Right cardiac atrium (tissue), 5 donors: ENCODE data around the gene SELENOI. TPM values are rescaled to one million over a fixed set of nuclear protein-coding genes. Genes with fewer than 3 reads are reported as not detected.
A peak's percentile ranks its signal among the peaks of the same experiment; 100 is the strongest.
"Not testable (repeated sequence)": the region's sequence is repeated elsewhere in the genome, so short reads cannot be mapped to it uniquely, and the experiment has no call there.

ENCODE experiments used
- ATAC-seq, 2 donors: fragments of 200-7000 bp; cut with Tn5 transposase; one replicate each; pipeline versions ENCODE4 v1.8.0 to v1.9.1; 2020; ENCODE audit warnings: moderate library complexity in 2 of 2, mild to moderate bottlenecking in 1 of 2
- DNase-seq, 3 donors: peaks; one replicate each; pipeline ENCODE4 v3.0.0-alpha.2; 2020
- H3K27ac ChIP-seq: one replicate; pipeline ENCODE4 v1.5.1; 2013; ENCODE audit warnings: mild to moderate bottlenecking, low read length, control low read depth, moderate library complexity
- H3K27me3 ChIP-seq: one replicate; pipeline ENCODE4 v1.6.1; 2013; ENCODE audit not compliant: control insufficient read depth, insufficient read depth
- H3K4me1 ChIP-seq: one replicate; pipeline ENCODE4 v1.6.1; 2013; ENCODE audit warnings: low read length; ENCODE audit not compliant: control insufficient read depth, insufficient read depth
- H3K4me3 ChIP-seq: one replicate; pipeline ENCODE4 v1.5.1; 2013; ENCODE audit warnings: low read length, control low read depth
- H3K9me3 ChIP-seq: one replicate; pipeline ENCODE4 v1.6.1; 2013; ENCODE audit warnings: low read length; ENCODE audit not compliant: control insufficient read depth
- whole genome bisulfite sequencing: extraction: QIAGEN DNeasy Blood & Tissue Kit; methylation state at CpG from one replicate; pipeline ENCODE4 v1.1.7; 2013; 5-methylcytosine and 5-hydroxymethylcytosine counted together
- intact Hi-C, 4 donors: fragments of 100-400 bp; cut with DNase I; formaldehyde crosslinking; loops; one replicate each; pipeline versions ENCODE4 v1.11.0 to v1.14.0; 2022 to 2023
- polyA plus RNA-seq: library from polyadenylated mRNA; stranded (reverse); fragments of 200-250 nt; gene quantifications from one replicate; pipeline ENCODE4 v1.2.3, GENCODE V29; 2013
- total RNA-seq, 4 donors: library from RNA; stranded (reverse); fragmentation: NEBNext Ultra II Directional; extraction: Animal tissue kit (Norgen Biotek cat#: 25700); gene quantifications; one replicate each; pipeline ENCODE4 v1.2.1, GENCODE V29; 2021
- donor health status: healthy with polysubstance abuse.
- donor health status: DM: no; HTN: yes; CAD: no.
- donor health status: DM: no; HTN: no; CAD: no.
- donor health status: DM: no; HTN: yes; CAD: no; lungs with severe emphysema.
- donor health status: DM: yes; HTN: yes; CAD: no.

The SELENOI gene
- total and polyA plus RNA-seq, 5 donors: 3.8 to 20.2 (median 16.0) TPM

DNA sequence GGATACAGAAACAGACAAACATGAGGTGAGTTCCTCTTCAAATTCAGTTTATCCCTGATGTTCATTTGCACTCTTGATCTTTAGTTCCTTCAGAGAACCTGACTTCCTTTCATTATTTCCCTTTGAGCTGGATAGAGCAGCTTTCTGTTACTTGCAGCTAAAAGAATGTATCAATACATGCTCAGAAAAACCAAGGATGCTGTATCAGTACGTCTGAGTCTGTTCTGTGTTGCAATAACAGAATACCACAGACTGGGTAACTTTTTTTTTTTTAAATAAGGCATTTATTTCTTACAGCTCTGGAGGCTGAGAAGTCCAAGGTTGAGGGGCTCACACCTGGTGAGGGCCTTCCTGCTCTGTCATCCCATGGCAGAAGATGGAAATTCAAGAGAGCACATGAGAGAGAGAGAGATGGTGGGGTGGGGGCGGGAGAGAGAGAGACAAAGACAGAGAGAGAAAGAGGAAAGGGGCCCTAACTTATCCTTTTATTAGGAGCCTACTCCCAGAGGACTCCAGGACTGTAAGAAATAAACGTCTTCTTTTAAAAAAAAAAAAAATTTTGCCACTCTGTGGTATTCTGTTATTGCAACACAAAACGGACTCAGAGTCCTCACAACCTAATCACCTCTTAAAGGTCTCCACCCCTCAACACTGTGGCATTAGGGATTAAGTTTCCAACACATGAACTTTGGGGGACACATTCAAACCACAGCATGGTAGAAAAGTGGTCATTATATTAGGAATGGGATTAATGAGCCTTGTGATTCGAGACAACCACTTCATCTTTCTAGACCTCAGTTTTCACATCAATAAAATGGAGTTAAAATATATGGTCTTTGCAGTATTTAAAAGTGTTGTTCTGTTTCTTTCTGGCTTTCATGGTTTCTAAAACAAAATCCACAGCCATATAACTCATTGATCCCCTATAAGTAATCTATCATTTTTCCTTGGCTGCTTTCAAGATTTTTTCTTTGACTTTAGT lies 18.4 kb upstream of the SELENOI start:
- WGBS: 57% methylated on average over 5 of the region's 5 CpGs
- no peak overlapping the region for H3K4me3 ChIP-seq
- intact Hi-C loops: no loop called here

DNA sequence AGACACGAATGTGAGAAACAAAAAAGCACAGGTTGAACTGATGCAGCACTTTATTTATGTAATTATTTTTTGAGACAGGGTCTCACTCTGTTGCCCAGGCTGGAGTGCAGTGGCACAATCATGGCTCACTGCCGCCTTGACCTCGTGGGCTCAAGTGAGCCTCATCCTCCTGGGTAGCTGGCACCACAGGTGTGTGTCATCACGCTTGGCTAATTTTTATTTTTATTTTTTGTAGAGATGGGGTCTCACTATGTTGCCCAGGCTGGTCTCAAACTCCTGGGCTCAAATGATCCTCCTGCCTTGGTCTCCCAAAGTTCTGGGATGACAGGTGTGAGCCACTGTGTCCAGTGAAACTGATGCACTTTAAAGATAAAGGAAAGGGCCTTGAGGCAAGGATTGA lies 16.9 kb upstream of the SELENOI start:
- ATAC-seq, H3K9me3 ChIP-seq, H3K27ac ChIP-seq, DNase-seq, intact Hi-C loops, H3K4me3 ChIP-seq, H3K27me3 ChIP-seq, H3K4me1 ChIP-seq: not testable (repeated sequence)
- WGBS: 91% methylated on average over 4 of the region's 4 CpGs

More for the DNA sequence above, 18.4 kb upstream of the SELENOI start:
- no peaks in the 10 kb centered on the region for H3K4me1 ChIP-seq
- H3K9me3 ChIP-seq: no peaks in the 10 kb centered on the region
- no peak overlapping the region for H3K27ac ChIP-seq
- ATAC-seq (no peak), DNase-seq (no peak)
- H3K27me3 ChIP-seq: no peaks in the 10 kb centered on the region

- no peaks in the 10 kb centered on the region for H3K27me3 ChIP-seq
- intact Hi-C loops: loop anchor here in 1 of 4 donors (5.0 kb wide), 1 partner anchor 378 kb away; no protein-coding TSS in a partner anchor
- ATAC-seq: peak; percentile 86 to 94
- H3K27ac ChIP-seq: no peak overlapping the region
- no peaks in the 10 kb centered on the region for H3K9me3 ChIP-seq
- H3K4me3 ChIP-seq: no peak overlapping the region
- DNase-seq: peak; percentile 86 to 95 (median 93)
- 1% methylated on average over 7 of the region's 7 CpGs for WGBS
- no peaks in the 10 kb centered on the region for H3K4me1 ChIP-seq
These were observed 15.8 kb upstream of the SELENOI start for GRCh38 chr2:26330114-26330549.

DNA sequence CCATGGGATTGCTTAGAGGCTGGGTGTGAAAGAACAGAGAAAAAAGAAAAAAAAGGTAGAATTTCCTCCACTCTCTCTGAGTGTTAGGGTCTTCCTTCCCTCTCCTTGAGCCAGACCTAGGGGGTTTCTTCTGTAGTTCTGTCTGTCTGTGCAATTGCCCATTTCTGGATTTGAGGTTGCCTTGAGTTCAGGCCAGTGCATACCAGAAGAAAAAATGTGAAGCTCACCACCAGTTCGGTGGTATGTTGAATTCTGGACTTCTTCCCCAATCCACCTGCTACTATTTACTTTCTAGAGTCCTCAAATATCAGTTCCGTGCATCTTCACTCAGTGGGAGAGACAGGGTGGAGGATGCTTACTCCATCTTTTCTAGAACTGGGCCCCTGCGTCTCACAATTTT lies 15.3 kb upstream of the SELENOI start:
- DNase-seq (no peak), ATAC-seq (no peak)
- no peak overlapping the region for H3K27ac ChIP-seq
- H3K27me3 ChIP-seq: no peaks in the 10 kb centered on the region
- no peaks in the 10 kb centered on the region for H3K9me3 ChIP-seq
- 76% methylated on average over 3 of the region's 3 CpGs for WGBS
- intact Hi-C loops: loop anchor here in 1 of 4 donors (5.0 kb wide), 1 partner anchor 378 kb away; no protein-coding TSS in a partner anchor
- no peak overlapping the region for H3K4me3 ChIP-seq
- H3K4me1 ChIP-seq: no peaks in the 10 kb centered on the region

GRCh38 chr2:26331321-26331720 lies 14.6 kb upstream of the SELENOI start:
- H3K4me3 ChIP-seq, ATAC-seq, DNase-seq, H3K27me3 ChIP-seq, H3K27ac ChIP-seq, H3K9me3 ChIP-seq, H3K4me1 ChIP-seq: not testable (repeated sequence)
- 92% methylated on average over 8 of the region's 8 CpGs for WGBS
- intact Hi-C loops: loop anchor here in 1 of 4 donors (5.0 kb wide), 1 partner anchor 379 kb away; no protein-coding TSS in a partner anchor

DNA sequence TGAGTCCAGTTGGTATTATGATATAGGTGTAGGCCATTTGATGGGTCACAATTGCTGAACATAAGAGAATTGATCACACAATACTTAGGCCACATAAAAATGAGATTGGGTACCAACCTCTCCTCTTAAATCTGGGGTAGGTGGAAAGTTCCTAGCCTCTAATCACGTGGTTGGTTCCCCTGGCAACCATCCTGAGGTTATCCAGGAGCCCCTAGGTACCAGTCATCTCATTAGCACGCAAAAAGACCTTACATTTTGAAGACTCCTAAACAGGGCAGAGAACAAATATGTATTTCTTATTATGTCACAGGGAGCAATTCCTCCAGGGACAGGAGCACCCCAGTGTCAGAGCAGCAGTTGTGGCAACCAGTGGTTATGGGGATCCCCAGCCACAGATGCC lies 12.7 kb upstream of the SELENOI start:
- Histone ChIP-seq H3K27ac (no peak overlapping the region), H3K4me1 (no peaks in the 10 kb centered on the region), H3K27me3 (no peaks in the 10 kb centered on the region), H3K4me3 (no peak overlapping the region), H3K9me3 (no peaks in the 10 kb centered on the region)
- no peak for ATAC-seq
- DNase-seq: no peak
- intact Hi-C loops: loop anchor here in 1 of 4 donors (5.0 kb wide), 1 partner anchor 381 kb away; no protein-coding TSS in a partner anchor
- WGBS: 42% methylated on average over 2 of the region's 2 CpGs

- ATAC-seq: no peak
- intact Hi-C loops: no loop called here
- no peaks in the 10 kb centered on the region for H3K4me1 ChIP-seq
- no peak overlapping the region for H3K4me3 ChIP-seq
- no peaks in the 10 kb centered on the region for H3K9me3 ChIP-seq
- no peak overlapping the region for H3K27ac ChIP-seq
- H3K27me3 ChIP-seq: no peaks in the 10 kb centered on the region
- 66% methylated on average over 3 of the region's 3 CpGs for WGBS
- no peak for DNase-seq
These were observed 10.7 kb upstream of the SELENOI start for GRCh38 chr2:26335231-26335630.

GRCh38 chr2:26336719-26337118 lies 9.2 kb upstream of the SELENOI start:
- 89% methylated on average over 2 of the region's 2 CpGs for WGBS
- Histone ChIP-seq H3K4me3 (no peak overlapping the region), H3K9me3 (no peaks in the 10 kb centered on the region), H3K27me3 (no peaks in the 10 kb centered on the region), H3K4me1 (no peaks in the 10 kb centered on the region), H3K27ac (no peak overlapping the region)
- ATAC-seq (no peak), DNase-seq (no peak)
- intact Hi-C loops: no loop called here

- Histone ChIP-seq H3K4me3 (no peak overlapping the region), H3K9me3 (no peaks in the 10 kb centered on the region), H3K27me3 (no peaks in the 10 kb centered on the region), H3K4me1 (no peaks in the 10 kb centered on the region), H3K27ac (no peak overlapping the region)
- 95% methylated on average over 2 of the region's 2 CpGs for WGBS
- intact Hi-C loops: no loop called here
- DNase-seq (no peak), ATAC-seq (no peak)
These were observed 8.6 kb upstream of the SELENOI start for GRCh38 chr2:26337298-26337697.

- no peak for DNase-seq
- Histone ChIP-seq H3K27ac (no peak overlapping the region), H3K4me3 (no peak overlapping the region), H3K4me1 (peaks cover 2% of the 10 kb centered on the region), H3K9me3 (no peaks in the 10 kb centered on the region), H3K27me3 (no peaks in the 10 kb centered on the region)
- ATAC-seq: no peak
- WGBS: 92% methylated on average over 3 of the region's 3 CpGs
- intact Hi-C loops: no loop called here
These were observed 5.1 kb upstream of the SELENOI start for GRCh38 chr2:26340831-26341230.

- no peaks in the 10 kb centered on the region for H3K9me3 ChIP-seq
- H3K27me3 ChIP-seq: no peaks in the 10 kb centered on the region
- peaks cover 5% of the 10 kb centered on the region for H3K4me1 ChIP-seq
- ATAC-seq (no peak), DNase-seq (no peak)
- H3K27ac ChIP-seq: no peak overlapping the region
- WGBS: 45% methylated on average over 17 of the region's 17 CpGs
- intact Hi-C loops: no loop called here
- H3K4me3 ChIP-seq: peak overlapping the region; percentile 70
These were observed 1.2 kb upstream of the SELENOI start for GRCh38 chr2:26344581-26345282.
